Activated CD4-positive, alpha-beta T cell treated with anti-CD3 and anti-CD28 coated beads for 48 hours (primary cell): ENCODE measurements around the gene RNF223.
"Not testable (repeated sequence)": the region's sequence is repeated elsewhere in the genome, so short reads cannot be mapped to it uniquely, and the experiment has no call there.

Source experiments
- DNase-seq: peaks from one replicate; pipeline ENCODE4 v3.0.0-alpha.2; 2020

The RNF223 gene

GRCh38 chr1:1106510-1107221 is 32.6 kb upstream of the RNF223 start:
- no peak for DNase-seq

- DNase-seq: not testable (repeated sequence)
Observed at GRCh38 chr1:1104152-1104551, 30.0 kb upstream of the RNF223 start.

- no peak for DNase-seq
Observed at GRCh38 chr1:1101503-1101902, 27.4 kb upstream of the RNF223 start.

GRCh38 chr1:1100296-1100695 is 26.2 kb upstream of the RNF223 start:
- no peak for DNase-seq

- DNase-seq: no peak
Observed at GRCh38 chr1:1099506-1100183, 25.5 kb upstream of the RNF223 start.

- no peak for DNase-seq
Observed at GRCh38 chr1:1098681-1099421, 24.7 kb upstream of the RNF223 start.

- not testable (repeated sequence) for DNase-seq
Observed at GRCh38 chr1:1096136-1096535, 22.0 kb upstream of the RNF223 start.

- no peak for DNase-seq
Observed at GRCh38 chr1:1094981-1095380, 20.9 kb upstream of the RNF223 start.

- no peak for DNase-seq
Observed at GRCh38 chr1:1093610-1093943, 19.5 kb upstream of the RNF223 start.

- DNase-seq: no peak
Observed at GRCh38 chr1:1092894-1093609, 18.9 kb upstream of the RNF223 start.

- no peak for DNase-seq
Observed at GRCh38 chr1:1092149-1092855, 18.2 kb upstream of the RNF223 start.

GRCh38 chr1:1091344-1092148 is 17.4 kb upstream of the RNF223 start:
- peak; percentile 39 for DNase-seq

GRCh38 chr1:1090424-1091343 is 16.6 kb upstream of the RNF223 start:
- DNase-seq: no peak

GRCh38 chr1:1089731-1090423 is 15.8 kb upstream of the RNF223 start:
- DNase-seq: no peak

GRCh38 chr1:1088801-1089680 is 14.9 kb upstream of the RNF223 start:
- no peak for DNase-seq

GRCh38 chr1:1088029-1088800 is 14.1 kb upstream of the RNF223 start:
- no peak for DNase-seq

- no peak for DNase-seq
Observed at GRCh38 chr1:1087351-1088028, 13.4 kb upstream of the RNF223 start.

- no peak for DNase-seq
Observed at GRCh38 chr1:1086911-1087341, 12.8 kb upstream of the RNF223 start.
